Measurements from ENCODE around the gene SZRD1.
A peak's percentile ranks its signal among the peaks of the same experiment; 100 is the strongest.

Gene SZRD1

GRCh38 chr1:16436946-16437474, 70.0 kb downstream of the SZRD1 start, which contains the start of gene SPATA21:
TSS of gene SPATA21 (minus strand) at chr1:16437424. CDS start at chr1:16431371, 6,053 bp downstream.
- DNase-seq (ENCODE audit: low read depth in 1 of 2, low spot score in 1 of 2), result no peak

DNA sequence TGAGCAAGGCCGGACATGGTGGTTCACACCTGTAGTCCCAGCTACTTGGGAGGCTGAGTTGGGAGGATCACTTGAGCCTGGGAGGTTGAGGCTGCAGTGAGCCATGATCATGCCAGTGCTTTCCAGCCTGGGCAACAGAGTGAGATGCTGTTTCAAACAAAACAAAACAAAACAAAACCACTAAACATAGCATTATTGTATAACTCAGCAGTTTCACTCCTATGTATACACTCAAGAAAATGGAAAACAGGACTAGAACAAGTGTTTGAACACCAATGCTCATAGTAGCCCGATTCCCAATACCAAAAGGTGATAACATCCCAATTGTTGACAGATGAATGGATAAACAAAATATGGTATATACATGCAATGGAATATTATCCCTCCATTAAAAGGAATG, 71.5 kb downstream of the SZRD1 start:
- no peak for DNase-seq (ENCODE audit: low read depth in 1 of 2, low spot score in 1 of 2)

DNA sequence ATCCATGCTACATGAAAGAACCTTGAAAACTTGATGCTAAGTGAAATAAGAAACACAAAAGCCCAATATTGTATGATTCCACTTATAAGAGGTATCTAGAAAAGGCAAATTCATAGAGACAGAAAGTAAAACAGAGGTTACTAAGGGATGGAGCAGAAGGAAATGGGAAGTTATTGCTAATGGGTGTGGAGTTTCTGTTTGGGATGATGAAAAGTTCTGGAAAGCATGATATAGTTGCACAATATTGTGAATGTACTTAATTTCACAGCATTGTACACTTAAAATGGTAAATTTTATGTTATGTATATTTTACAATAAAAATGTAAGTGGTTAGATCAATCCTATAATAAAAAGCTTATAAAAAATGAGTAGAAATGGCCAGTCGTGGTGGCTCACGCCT, 71.9 kb downstream of the SZRD1 start:
- no peak for DNase-seq (ENCODE audit: low read depth in 1 of 2, low spot score in 1 of 2)

DNA sequence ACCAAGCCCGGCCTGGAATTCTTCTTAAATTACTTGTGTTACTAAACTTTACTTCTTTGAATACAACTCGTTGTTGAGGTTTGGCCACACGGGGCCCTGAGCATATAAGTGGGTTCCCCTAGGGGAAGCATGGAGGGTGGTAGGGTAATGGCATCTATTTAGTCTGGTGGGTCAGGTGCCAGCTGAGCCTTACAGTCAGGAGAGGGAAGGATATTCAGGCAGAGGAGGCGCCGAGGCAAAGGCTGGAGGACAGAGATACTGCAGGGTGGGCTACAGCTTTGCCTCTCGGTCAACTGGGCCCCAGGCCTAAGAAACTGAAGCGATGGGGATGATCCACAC, 73.1 kb downstream of the SZRD1 start:
- DNase-seq (ENCODE audit: low read depth in 1 of 2, low spot score in 1 of 2), result no peak

DNA sequence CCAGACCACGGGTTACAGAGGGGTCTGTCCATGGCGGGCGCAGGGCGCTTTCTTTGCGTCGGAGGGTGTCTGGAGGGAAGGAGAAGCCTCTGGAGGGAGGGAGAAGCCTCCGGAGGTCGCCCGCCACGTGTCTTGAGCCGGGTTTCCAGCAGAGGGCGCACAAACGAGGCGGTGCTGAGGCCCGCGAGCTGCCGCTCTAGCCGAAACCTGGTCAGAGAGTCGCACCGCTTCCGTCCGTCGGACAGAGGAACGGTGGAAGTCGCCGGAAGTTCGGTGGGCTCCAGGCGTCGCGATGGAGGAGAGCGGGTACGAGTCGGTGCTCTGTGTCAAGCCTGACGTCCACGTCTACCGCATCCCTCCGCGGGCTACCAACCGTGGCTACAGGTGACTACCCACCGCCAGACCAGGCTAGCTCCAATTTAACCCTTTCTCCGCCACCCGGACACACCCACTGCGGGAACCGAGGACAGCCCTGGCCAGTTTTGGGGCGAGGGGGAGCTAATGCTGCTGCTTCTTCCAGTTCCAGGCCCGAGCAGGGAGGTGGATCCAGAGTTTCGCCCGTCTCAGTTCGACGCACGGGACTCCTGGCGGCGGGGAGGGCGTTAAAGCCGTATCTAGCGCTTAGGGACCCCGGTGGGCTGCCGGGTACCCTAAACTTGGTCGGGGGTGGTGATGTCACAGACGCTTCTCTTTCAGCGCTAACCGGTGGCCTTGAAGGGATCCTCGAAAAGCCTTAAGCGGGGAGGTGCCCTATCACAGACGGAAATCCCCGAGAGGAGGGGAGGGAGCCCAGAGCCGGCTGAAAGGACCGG, 73.6 kb downstream of the SZRD1 start, which contains the start of gene NECAP2:
Gene NECAP2 (plus strand): TSS at position 255 of the 812 bp plus-strand sequence. CDS start 38 bp downstream, at position 293.
- peak; percentile 93 for DNase-seq (ENCODE audit: low read depth in 1 of 2, low spot score in 1 of 2)

- no peak for DNase-seq (ENCODE audit: low read depth in 1 of 2, low spot score in 1 of 2)
Measured at GRCh38 chr1:16441282-16441665, 74.2 kb downstream of the SZRD1 start.

GRCh38 chr1:16442265-16442664, 75.2 kb downstream of the SZRD1 start:
- DNase-seq (ENCODE audit: low read depth in 1 of 2, low spot score in 1 of 2), result no peak

GRCh38 chr1:16442941-16443340, 75.9 kb downstream of the SZRD1 start:
- no peak for DNase-seq (ENCODE audit: low read depth in 1 of 2, low spot score in 1 of 2)

GRCh38 chr1:16443975-16444770, 77.1 kb downstream of the SZRD1 start:
- DNase-seq (ENCODE audit: low read depth in 1 of 2, low spot score in 1 of 2), result no peak

DNA sequence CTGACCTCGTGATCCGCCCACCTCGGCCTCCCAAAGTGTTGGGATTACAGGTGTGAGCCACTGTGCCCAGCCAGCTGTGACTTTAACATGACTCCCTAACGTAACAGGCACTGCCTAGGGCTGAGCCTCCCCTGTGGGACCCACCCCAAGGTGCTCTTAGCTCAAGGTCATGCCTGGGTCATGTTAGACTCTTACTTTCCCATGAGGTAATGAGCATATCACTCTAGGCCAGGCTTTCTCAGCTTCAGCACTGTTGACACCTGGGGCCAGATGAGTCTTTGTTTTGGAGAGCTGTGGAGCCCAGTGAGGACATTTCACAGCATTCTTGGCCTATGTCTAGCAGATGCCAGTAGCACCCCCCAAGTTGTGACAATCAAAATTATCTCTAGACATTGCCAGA, 78.0 kb downstream of the SZRD1 start:
- DNase-seq (ENCODE audit: low read depth in 1 of 2, low spot score in 1 of 2), result no peak

GRCh38 chr1:16446116-16446515, 79.1 kb downstream of the SZRD1 start:
- no peak for DNase-seq (ENCODE audit: low read depth in 1 of 2, low spot score in 1 of 2)

- DNase-seq (ENCODE audit: low read depth in 1 of 2, low spot score in 1 of 2), result no peak
Measured at GRCh38 chr1:16447641-16448040, 80.6 kb downstream of the SZRD1 start.

All from activated CD4-positive, alpha-beta T cell treated with anti-CD3 and anti-CD28 coated beads, Interleukin-2, amount 50 U/mL, for 24 hours (primary cell).